Muscle layer of duodenum (tissue), 2 donors: ENCODE data around the gene SERPINB3.

Experiments used
- H3K27ac ChIP-seq: one replicate; pipeline ENCODE4 v1.7.0; 2013; ENCODE audit warnings: mild to moderate bottlenecking, low read length
- H3K27me3 ChIP-seq: one replicate; pipeline ENCODE4 v1.7.0; 2013; ENCODE audit warnings: low read depth, mild to moderate bottlenecking, control low read depth, low read length
- H3K36me3 ChIP-seq, 2 donors: one replicate each; pipeline ENCODE4 v1.7.0; 2013; ENCODE audit warnings: low read length in 2 of 2, control low read depth in 1 of 2, mild to moderate bottlenecking in 1 of 2; ENCODE audit not compliant: insufficient read depth in 2 of 2, control insufficient read depth in 1 of 2
- H3K4me1 ChIP-seq, 2 donors: one replicate each; pipeline ENCODE4 v1.7.0; 2013; ENCODE audit warnings: low read length in 2 of 2, mild to moderate bottlenecking in 2 of 2, control low read depth in 1 of 2, moderate library complexity in 1 of 2; ENCODE audit not compliant: insufficient read depth in 2 of 2, control insufficient read depth in 1 of 2
- H3K4me3 ChIP-seq, 2 donors: one replicate each; pipeline ENCODE4 v1.7.0; 2013; ENCODE audit warnings: low read length in 2 of 2, low read depth in 1 of 2, mild to moderate bottlenecking in 1 of 2
- H3K9me3 ChIP-seq, 2 donors: one replicate each; pipeline ENCODE4 v1.7.0; 2013; ENCODE audit warnings: low read length in 2 of 2, control low read depth in 1 of 2, mild to moderate bottlenecking in 1 of 2; ENCODE audit not compliant: control insufficient read depth in 1 of 2
- donor health status: healthy.

The SERPINB3 gene

GRCh38 chr18:63613420-63613819, 48.3 kb downstream of the SERPINB3 start:
- Histone ChIP-seq H3K9me3 (no peaks in the 10 kb centered on the region), H3K4me1 (peaks cover 0 to 10% of the 10 kb centered on the region in 2 donors), H3K27me3 (no peaks in the 10 kb centered on the region), H3K36me3 (no peaks in the 10 kb centered on the region), H3K27ac (no peak overlapping the region), H3K4me3 (no peak overlapping the region)

GRCh38 chr18:63606526-63606925, 55.2 kb downstream of the SERPINB3 start:
- H3K36me3 ChIP-seq, result no peaks in the 10 kb centered on the region
- H3K9me3 ChIP-seq, result no peaks in the 10 kb centered on the region
- no peak overlapping the region for H3K27ac ChIP-seq
- H3K27me3 ChIP-seq, result no peaks in the 10 kb centered on the region
- no peak overlapping the region for H3K4me3 ChIP-seq
- H3K4me1 ChIP-seq, result no peaks in the 10 kb centered on the region
